BJ (cell line): Measurements from ENCODE around the gene GDF3. TPM values are rescaled to one million over a fixed set of nuclear protein-coding genes. Genes with fewer than 3 reads are reported as not detected.

ENCODE experiments used
- CTCF ChIA-PET: fragments of 350-600 bp; formaldehyde crosslinking; extraction: SDS; loops from one replicate; lab custom pipeline; 2021; ENCODE audit warnings: antibody characterized with exemption, inconsistent platforms; lab: Yijun Ruan, JAX
- POLR2A ChIA-PET: fragments of 300-600 bp; sonication (Branson Sonifier 250); formaldehyde crosslinking; extraction: SDS; loops from one replicate; lab custom pipeline; 2021; ENCODE audit warnings: antibody characterized with exemption; lab: Charles Lee
- DNase-seq: peaks from one replicate; pipeline ENCODE4 v3.0.0-alpha.2; 2011; ENCODE audit warnings: low read depth
- H3K27me3 ChIP-seq: 2 replicates; pipeline ENCODE4 v1.6.0; 2011; ENCODE audit warnings: low read length; ENCODE audit not compliant: control insufficient read depth, insufficient read depth
- H3K36me3 ChIP-seq: 2 replicates; pipeline ENCODE4 v1.5.1; 2011; ENCODE audit warnings: low read length; ENCODE audit not compliant: control insufficient read depth, insufficient read depth
- H3K4me3 ChIP-seq: 2 replicates; pipeline ENCODE4 v1.5.1; 2011; ENCODE audit warnings: low read depth, mild to moderate bottlenecking, control low read depth, low read length
- CTCF ChIP-seq: IDR thresholded peaks from 2 replicates; pipeline ENCODE4 v1.5.1; 2011; ENCODE audit warnings: low read depth, mild to moderate bottlenecking, control low read depth, inconsistent platforms, low read length, moderate library complexity; ENCODE audit not compliant: insufficient read depth
- polyA plus RNA-seq: library from polyadenylated mRNA; depleted of rRNA; stranded (reverse); fragments of >200 nt; gene quantifications from 2 replicates; pipeline ENCODE4 v1.2.3, GENCODE V29; 2011

The GDF3 gene
- polyA plus RNA-seq, 1 experiment: not detected

DNA sequence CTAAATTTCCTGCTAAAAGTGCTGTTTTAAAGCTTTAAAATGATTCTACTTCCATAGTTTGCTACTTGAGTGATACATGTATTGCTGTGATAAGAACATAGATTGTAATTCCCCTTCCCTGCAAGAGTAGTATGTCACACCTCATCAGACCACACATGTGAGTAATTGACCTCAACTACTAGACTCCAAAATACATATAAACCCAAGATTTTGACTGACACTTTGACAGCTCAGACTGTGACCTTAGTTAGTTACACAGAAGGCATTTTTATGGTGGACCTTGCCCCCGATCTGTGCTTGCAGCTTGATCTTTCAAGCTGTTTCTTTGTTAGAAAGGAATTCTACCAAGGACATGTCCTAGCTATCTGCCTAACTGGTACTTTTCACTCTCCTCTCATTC, 48.5 kb downstream of the GDF3 start:
- no peaks in the 10 kb centered on the region for H3K36me3 ChIP-seq
- POLR2A ChIA-PET: no interaction called here
- DNase-seq: no peak
- no peaks in the 10 kb centered on the region for H3K27me3 ChIP-seq
- CTCF ChIA-PET: interaction anchor here (0.8 to 2.0 kb wide), 3 partner anchors 9 to 682 kb away, joined by 3 to 5 read pairs (median 4); no protein-coding TSS in a partner anchor
- H3K4me3 ChIP-seq: no peak overlapping the region
- no peak for TF ChIP-seq CTCF

DNA sequence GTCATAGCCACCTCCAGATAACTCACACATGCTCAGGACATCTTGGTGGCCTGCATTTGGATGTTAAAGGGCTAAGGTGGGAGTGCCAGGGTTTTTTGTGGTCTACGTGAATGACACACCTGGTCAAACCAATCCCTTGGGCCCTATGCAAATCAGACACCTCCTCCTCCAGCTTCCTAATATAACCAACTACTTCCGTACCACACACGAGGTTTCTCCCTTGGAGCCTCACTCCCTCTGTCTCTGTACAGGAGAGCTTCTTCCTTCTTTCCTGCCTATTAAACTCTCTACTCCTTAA, 49.4 kb downstream of the GDF3 start:
- no peak for TF ChIP-seq CTCF
- CTCF ChIA-PET: interaction anchor here (0.7 to 2.0 kb wide), 4 partner anchors 8 to 435 kb away, joined by 3 to 5 read pairs (median 4); partner anchors contain the start of gene APOBEC1
- no peak overlapping the region for H3K4me3 ChIP-seq
- no peaks in the 10 kb centered on the region for H3K36me3 ChIP-seq
- no peak for DNase-seq
- no peaks in the 10 kb centered on the region for H3K27me3 ChIP-seq
- POLR2A ChIA-PET: no interaction called here

GRCh38 chr12:7645395-7646177, 50.0 kb downstream of the GDF3 start:
- ChIA-PET POLR2A (no interaction called here), CTCF (interaction anchor here (0.7 to 2.0 kb wide), 4 partner anchors 8 to 435 kb away, joined by 3 to 5 read pairs (median 4); partner anchors contain the start of gene APOBEC1)
- Histone ChIP-seq H3K27me3 (no peaks in the 10 kb centered on the region), H3K4me3 (no peak overlapping the region), H3K36me3 (no peaks in the 10 kb centered on the region)
- DNase-seq: no peak
- TF ChIP-seq CTCF: peak; percentile 86

GRCh38 chr12:7642876-7643309, 52.7 kb downstream of the GDF3 start:
- POLR2A ChIA-PET: no interaction called here

More at GRCh38 chr12:7642876-7643309, 52.7 kb downstream of the GDF3 start:
- DNase-seq: no peak
- CTCF ChIA-PET: interaction anchor here (0.6 to 2.7 kb wide), 8 partner anchors 54 to 424 kb away, joined by 3 to 20 read pairs (median 4); no protein-coding TSS in a partner anchor
- Histone ChIP-seq H3K4me3 (no peak overlapping the region), H3K36me3 (no peaks in the 10 kb centered on the region), H3K27me3 (no peaks in the 10 kb centered on the region)
- TF ChIP-seq CTCF: peak; percentile 31; the same call in 1 of the 2 replicates
